ENCODE measurements around the gene RELN. TPM values are rescaled to one million over a fixed set of nuclear protein-coding genes. Genes with fewer than 3 reads are reported as not detected.

Gene RELN
- total RNA-seq, 1 donor from 2014 or later = not detected

- no peak overlapping the region for H3K4me3 Mint-ChIP-seq (ENCODE audit: unreplicated experiment)
- H3K36me3 Mint-ChIP-seq (ENCODE audit: low read depth) = no peaks in the 10 kb centered on the region
- no peak for DNase-seq (ENCODE audit: low spot score)
- no peaks in the 10 kb centered on the region for H3K9me3 Mint-ChIP-seq (ENCODE audit: low read depth)
- H3K27me3 Mint-ChIP-seq (ENCODE audit: low read depth) = peaks cover 8% of the 10 kb centered on the region
- H3K4me1 Mint-ChIP-seq (ENCODE audit: low read depth) = no peaks in the 10 kb centered on the region
- no peak overlapping the region for H3K27ac Mint-ChIP-seq (ENCODE audit: unreplicated experiment)
- no peak for TF ChIP-seq CTCF (IDR thresholded peaks at IDR 0.05)
Observed at GRCh38 chr7:103972779-103973434, 16.6 kb downstream of the RELN start.

DNA sequence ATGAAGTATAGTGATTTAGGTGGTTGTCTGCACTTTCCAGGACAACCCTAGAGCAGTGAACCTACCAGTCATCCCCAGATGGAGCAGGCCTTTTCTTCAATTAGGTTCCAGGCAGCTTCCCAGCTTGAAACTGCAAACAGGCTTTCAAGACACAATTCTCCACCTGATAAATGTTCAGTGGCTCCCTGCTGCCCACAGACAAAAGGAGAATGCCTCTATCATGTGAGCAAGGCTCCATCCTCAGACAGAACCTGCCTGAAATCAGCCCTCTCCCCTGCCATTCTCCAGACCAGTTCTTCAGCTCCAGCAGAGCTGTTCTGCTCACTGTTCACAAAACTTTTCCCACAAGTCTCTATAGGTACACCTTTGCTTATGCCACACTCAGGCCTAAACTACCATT lies 22.1 kb downstream of the RELN start:
- no peaks in the 10 kb centered on the region for H3K4me1 Mint-ChIP-seq (ENCODE audit: low read depth)
- TF ChIP-seq CTCF (IDR thresholded peaks at IDR 0.05) = no peak
- no peak for DNase-seq (ENCODE audit: low spot score)
- no peaks in the 10 kb centered on the region for H3K9me3 Mint-ChIP-seq (ENCODE audit: low read depth)
- no peak overlapping the region for H3K27ac Mint-ChIP-seq (ENCODE audit: unreplicated experiment)
- peaks cover 10% of the 10 kb centered on the region for H3K27me3 Mint-ChIP-seq (ENCODE audit: low read depth)
- H3K4me3 Mint-ChIP-seq (ENCODE audit: unreplicated experiment) = no peak overlapping the region
- H3K36me3 Mint-ChIP-seq (ENCODE audit: low read depth) = no peaks in the 10 kb centered on the region

DNA sequence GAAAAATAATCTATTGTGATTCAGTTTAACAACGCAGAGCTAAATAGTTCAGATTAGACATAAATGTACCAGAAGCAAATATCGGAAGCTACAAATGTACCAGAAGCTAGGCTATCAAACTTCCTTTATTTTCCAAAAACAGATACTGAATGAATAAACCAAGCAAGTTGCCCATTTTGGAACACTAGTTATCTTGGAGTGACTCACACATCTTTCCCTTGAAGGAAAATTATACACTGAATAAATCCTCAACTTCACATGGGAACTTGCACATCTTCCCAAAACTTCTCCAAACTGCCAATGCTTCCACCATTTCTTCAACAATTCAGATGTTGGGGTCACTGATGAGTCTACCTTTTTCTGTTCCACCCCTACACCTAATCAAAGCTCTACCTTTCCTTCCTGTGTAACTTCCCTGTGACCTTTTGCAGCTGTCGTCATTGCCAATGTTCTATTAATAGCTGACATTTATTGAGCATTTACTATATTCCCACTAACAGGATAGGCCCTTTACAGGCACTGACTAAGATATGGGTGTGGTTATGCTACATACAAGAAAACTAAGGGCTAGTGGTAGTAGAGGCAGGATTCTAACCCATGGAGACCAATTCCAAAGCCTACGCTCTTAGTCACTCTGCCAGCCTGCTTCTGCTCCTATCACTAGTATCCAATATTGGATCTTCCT lies 22.7 kb downstream of the RELN start:
- Mint-ChIP-seq H3K4me3 (ENCODE audit: unreplicated experiment) (no peak overlapping the region), H3K36me3 (ENCODE audit: low read depth) (no peaks in the 10 kb centered on the region), H3K27me3 (ENCODE audit: low read depth) (peaks cover 14% of the 10 kb centered on the region), H3K27ac (ENCODE audit: unreplicated experiment) (no peak overlapping the region), H3K4me1 (ENCODE audit: low read depth) (no peaks in the 10 kb centered on the region), H3K9me3 (ENCODE audit: low read depth) (no peaks in the 10 kb centered on the region)
- TF ChIP-seq CTCF (IDR thresholded peaks at IDR 0.05) = no peak
- no peak for DNase-seq (ENCODE audit: low spot score)

- no peak for DNase-seq (ENCODE audit: low spot score)
- H3K27ac Mint-ChIP-seq (ENCODE audit: unreplicated experiment) = no peak overlapping the region
- H3K4me1 Mint-ChIP-seq (ENCODE audit: low read depth) = no peaks in the 10 kb centered on the region
- H3K4me3 Mint-ChIP-seq (ENCODE audit: unreplicated experiment) = no peak overlapping the region
- no peaks in the 10 kb centered on the region for H3K36me3 Mint-ChIP-seq (ENCODE audit: low read depth)
- TF ChIP-seq CTCF (IDR thresholded peaks at IDR 0.05) = no peak
- H3K9me3 Mint-ChIP-seq (ENCODE audit: low read depth) = no peaks in the 10 kb centered on the region
- H3K27me3 Mint-ChIP-seq (ENCODE audit: low read depth) = peaks cover 29% of the 10 kb centered on the region
Observed at GRCh38 chr7:103964269-103964668, 25.2 kb downstream of the RELN start.

GRCh38 chr7:103962070-103962469 lies 27.4 kb downstream of the RELN start:
- H3K4me3 Mint-ChIP-seq (ENCODE audit: unreplicated experiment) = no peak overlapping the region
- H3K4me1 Mint-ChIP-seq (ENCODE audit: low read depth) = no peaks in the 10 kb centered on the region
- H3K36me3 Mint-ChIP-seq (ENCODE audit: low read depth) = no peaks in the 10 kb centered on the region
- DNase-seq (ENCODE audit: low spot score) = no peak
- H3K27ac Mint-ChIP-seq (ENCODE audit: unreplicated experiment) = no peak overlapping the region
- peaks cover 33% of the 10 kb centered on the region for H3K27me3 Mint-ChIP-seq (ENCODE audit: low read depth)
- H3K9me3 Mint-ChIP-seq (ENCODE audit: low read depth) = no peaks in the 10 kb centered on the region
- TF ChIP-seq CTCF (IDR thresholded peaks at IDR 0.05) = no peak

Measured in chondrocyte (in vitro differentiated cells).